ENCODE data around the gene ADIPOR2.

- TF ChIP-seq CTCF (conservative IDR thresholded peaks at IDR 0.05; ENCODE audit: low read length): no peak
- TF ChIP-seq EZH2phosphoT487 (IDR thresholded peaks at IDR 0.05; ENCODE audit: borderline replicate concordance, low read depth, low read length): no peak
Observed at GRCh38 chr12:1728824-1729223, 38.0 kb downstream of the ADIPOR2 start.
